ENCODE data around the gene LY6G6F. TPM values are rescaled to one million over a fixed set of nuclear protein-coding genes. Genes with fewer than 3 reads are reported as not detected.
A peak's percentile ranks its signal among the peaks of the same experiment; 100 is the strongest.

LY6G6F gene
- total and polyA plus RNA-seq, 2 of the 13 experiments (the other 11 are each of a cell fraction or from before 2014, with no cell fraction given), result not detected

DNA sequence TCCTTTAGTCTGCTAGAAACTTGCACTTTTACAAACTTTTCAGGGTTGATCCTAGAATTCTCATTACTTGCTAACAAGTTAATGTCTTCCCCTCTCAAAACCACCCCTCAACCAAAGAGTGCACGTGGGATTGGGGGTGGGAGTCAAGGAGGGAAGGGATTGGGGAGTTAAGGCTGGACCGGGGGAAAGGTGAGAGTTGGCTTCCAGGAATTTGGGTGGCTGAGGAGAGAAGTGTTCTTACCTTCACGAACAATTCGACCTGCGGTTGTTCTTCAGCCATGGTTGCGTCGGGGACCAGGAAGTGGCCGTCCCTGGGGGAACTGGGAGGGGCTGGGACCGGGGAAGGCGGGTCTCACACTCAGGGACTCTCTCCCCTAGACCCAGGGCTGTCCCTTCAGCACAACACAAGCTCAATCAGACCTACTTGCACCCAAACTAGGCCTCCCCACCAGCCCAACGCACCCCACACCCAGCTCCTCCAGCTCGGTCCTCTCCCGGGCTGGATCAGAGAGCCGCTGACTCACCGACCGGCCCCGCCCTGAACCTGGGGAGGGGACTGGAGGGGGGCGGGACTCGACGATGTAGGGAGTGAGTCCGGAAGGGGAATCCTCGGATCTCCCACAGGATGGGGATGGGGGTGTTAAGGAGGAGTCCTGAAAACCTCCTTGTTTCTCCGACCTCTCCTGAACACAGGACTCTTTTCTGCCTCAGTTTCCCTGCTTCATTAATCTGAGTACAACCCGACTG lies 29.5 kb downstream of the LY6G6F start, which contains the start of gene CLIC1 (continued):
- TF ChIP-seq EHMT2 (IDR thresholded peaks at IDR 0.05; ENCODE audit: borderline replicate concordance, low read depth, low read length), result no peak
- TF ChIP-seq CCAR2 (optimal IDR thresholded peaks at IDR 0.05; ENCODE audit: low read depth, low read length), result peak; percentile 8
- no peak for TF ChIP-seq CENPX (CRISPR knock-in tag; IDR thresholded peaks at IDR 0.05)
- TF ChIP-seq ZMYM3 (CRISPR knock-in tag; IDR thresholded peaks at IDR 0.05), result peak; percentile 11; the same call in 1 of the 2 replicates
- TF ChIP-seq, protein P1, sequence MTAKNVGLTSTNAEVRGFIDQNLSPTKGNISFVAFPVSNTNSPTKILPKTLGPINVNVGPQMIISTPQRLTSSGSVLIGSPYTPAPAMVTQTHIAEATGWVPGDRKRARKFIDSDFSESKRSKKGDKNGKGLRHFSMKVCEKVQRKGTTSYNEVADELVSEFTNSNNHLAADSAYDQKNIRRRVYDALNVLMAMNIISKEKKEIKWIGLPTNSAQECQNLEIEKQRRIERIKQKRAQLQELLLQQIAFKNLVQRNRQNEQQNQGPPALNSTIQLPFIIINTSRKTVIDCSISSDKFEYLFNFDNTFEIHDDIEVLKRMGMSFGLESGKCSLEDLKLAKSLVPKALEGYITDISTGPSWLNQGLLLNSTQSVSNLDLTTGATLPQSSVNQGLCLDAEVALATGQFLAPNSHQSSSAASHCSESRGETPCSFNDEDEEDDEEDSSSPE (CRISPR knock-in tag; IDR thresholded peaks at IDR 0.05), result no peak; the same call in none of the 2 replicates
- no peak; the same call in 1 of the 2 replicates for TF ChIP-seq ZNF777 (CRISPR knock-in tag; IDR thresholded peaks at IDR 0.05)
- no peak for TF ChIP-seq ZNF770 (CRISPR knock-in tag; IDR thresholded peaks at IDR 0.05)
- TF ChIP-seq, protein P2, sequence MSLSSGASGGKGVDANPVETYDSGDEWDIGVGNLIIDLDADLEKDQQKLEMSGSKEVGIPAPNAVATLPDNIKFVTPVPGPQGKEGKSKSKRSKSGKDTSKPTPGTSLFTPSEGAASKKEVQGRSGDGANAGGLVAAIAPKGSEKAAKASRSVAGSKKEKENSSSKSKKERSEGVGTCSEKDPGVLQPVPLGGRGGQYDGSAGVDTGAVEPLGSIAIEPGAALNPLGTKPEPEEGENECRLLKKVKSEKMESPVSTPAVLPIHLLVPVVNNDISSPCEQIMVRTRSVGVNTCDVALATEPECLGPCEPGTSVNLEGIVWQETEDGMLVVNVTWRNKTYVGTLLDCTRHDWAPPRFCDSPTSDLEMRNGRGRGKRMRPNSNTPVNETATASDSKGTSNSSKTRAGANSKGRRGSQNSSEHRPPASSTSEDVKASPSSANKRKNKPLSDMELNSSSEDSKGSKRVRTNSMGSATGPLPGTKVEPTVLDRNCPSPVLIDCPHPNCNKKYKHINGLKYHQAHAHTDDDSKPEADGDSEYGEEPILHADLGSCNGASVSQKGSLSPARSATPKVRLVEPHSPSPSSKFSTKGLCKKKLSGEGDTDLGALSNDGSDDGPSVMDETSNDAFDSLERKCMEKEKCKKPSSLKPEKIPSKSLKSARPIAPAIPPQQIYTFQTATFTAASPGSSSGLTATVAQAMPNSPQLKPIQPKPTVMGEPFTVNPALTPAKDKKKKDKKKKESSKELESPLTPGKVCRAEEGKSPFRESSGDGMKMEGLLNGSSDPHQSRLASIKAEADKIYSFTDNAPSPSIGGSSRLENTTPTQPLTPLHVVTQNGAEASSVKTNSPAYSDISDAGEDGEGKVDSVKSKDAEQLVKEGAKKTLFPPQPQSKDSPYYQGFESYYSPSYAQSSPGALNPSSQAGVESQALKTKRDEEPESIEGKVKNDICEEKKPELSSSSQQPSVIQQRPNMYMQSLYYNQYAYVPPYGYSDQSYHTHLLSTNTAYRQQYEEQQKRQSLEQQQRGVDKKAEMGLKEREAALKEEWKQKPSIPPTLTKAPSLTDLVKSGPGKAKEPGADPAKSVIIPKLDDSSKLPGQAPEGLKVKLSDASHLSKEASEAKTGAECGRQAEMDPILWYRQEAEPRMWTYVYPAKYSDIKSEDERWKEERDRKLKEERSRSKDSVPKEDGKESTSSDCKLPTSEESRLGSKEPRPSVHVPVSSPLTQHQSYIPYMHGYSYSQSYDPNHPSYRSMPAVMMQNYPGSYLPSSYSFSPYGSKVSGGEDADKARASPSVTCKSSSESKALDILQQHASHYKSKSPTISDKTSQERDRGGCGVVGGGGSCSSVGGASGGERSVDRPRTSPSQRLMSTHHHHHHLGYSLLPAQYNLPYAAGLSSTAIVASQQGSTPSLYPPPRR (CRISPR knock-in tag; IDR thresholded peaks at IDR 0.05; ENCODE audit: borderline replicate concordance), result peak; percentile 69; the same call in 1 of the 2 replicates
- peak; percentile 25; the same call in 1 of the 2 replicates for TF ChIP-seq ATF7-NPFF (CRISPR knock-in tag; IDR thresholded peaks at IDR 0.05; ENCODE audit: low read depth)
- no peak for TF ChIP-seq ZNF773 (CRISPR knock-in tag; IDR thresholded peaks at IDR 0.05; ENCODE audit: borderline replicate concordance)
- peak; percentile 80 for TF ChIP-seq GABPB1 (CRISPR knock-in tag; IDR thresholded peaks at IDR 0.05)
- peak; percentile 72 for TF ChIP-seq ZNF792 (CRISPR knock-in tag; IDR thresholded peaks at IDR 0.05)
- TF ChIP-seq ZNF703 (CRISPR knock-in tag; IDR thresholded peaks at IDR 0.05; ENCODE audit: borderline replicate concordance), result no peak
- no peak for TF ChIP-seq MTF1 (CRISPR knock-in tag; IDR thresholded peaks at IDR 0.05)
- TF ChIP-seq, protein P3, sequence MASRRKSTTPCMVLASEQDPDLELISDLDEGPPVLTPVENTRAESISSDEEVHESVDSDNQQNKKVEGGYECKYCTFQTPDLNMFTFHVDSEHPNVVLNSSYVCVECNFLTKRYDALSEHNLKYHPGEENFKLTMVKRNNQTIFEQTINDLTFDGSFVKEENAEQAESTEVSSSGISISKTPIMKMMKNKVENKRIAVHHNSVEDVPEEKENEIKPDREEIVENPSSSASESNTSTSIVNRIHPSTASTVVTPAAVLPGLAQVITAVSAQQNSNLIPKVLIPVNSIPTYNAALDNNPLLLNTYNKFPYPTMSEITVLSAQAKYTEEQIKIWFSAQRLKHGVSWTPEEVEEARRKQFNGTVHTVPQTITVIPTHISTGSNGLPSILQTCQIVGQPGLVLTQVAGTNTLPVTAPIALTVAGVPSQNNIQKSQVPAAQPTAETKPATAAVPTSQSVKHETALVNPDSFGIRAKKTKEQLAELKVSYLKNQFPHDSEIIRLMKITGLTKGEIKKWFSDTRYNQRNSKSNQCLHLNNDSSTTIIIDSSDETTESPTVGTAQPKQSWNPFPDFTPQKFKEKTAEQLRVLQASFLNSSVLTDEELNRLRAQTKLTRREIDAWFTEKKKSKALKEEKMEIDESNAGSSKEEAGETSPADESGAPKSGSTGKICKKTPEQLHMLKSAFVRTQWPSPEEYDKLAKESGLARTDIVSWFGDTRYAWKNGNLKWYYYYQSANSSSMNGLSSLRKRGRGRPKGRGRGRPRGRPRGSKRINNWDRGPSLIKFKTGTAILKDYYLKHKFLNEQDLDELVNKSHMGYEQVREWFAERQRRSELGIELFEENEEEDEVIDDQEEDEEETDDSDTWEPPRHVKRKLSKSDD (CRISPR knock-in tag; IDR thresholded peaks at IDR 0.05; ENCODE audit: low read depth), result no peak
- no peak for TF ChIP-seq CC2D1A (CRISPR knock-in tag; IDR thresholded peaks at IDR 0.05)
- TF ChIP-seq HES4 (CRISPR knock-in tag; IDR thresholded peaks at IDR 0.05; ENCODE audit: borderline replicate concordance), result no peak; the same call in 1 of the 2 replicates
- no peak for TF ChIP-seq PRPF4 (IDR thresholded peaks at IDR 0.05; ENCODE audit: low read depth, low read length, poor library complexity, severe bottlenecking)
